ENCODE data around the gene VPS45.
A peak's percentile ranks its signal among the peaks of the same experiment; 100 is the strongest.
"Not testable (repeated sequence)": the region's sequence is repeated elsewhere in the genome, so short reads cannot be mapped to it uniquely, and the experiment has no call there.

VPS45 gene

GRCh38 chr1:150162582-150162861 lies 94.9 kb downstream of the VPS45 start:
- DNase-seq: no peak

GRCh38 chr1:150162862-150163706 lies 95.5 kb downstream of the VPS45 start:
- DNase-seq: no peak

- no peak for DNase-seq
Observed at GRCh38 chr1:150164224-150164623, 96.6 kb downstream of the VPS45 start.

- DNase-seq: no peak
Observed at GRCh38 chr1:150164779-150165178, 97.2 kb downstream of the VPS45 start.

DNA sequence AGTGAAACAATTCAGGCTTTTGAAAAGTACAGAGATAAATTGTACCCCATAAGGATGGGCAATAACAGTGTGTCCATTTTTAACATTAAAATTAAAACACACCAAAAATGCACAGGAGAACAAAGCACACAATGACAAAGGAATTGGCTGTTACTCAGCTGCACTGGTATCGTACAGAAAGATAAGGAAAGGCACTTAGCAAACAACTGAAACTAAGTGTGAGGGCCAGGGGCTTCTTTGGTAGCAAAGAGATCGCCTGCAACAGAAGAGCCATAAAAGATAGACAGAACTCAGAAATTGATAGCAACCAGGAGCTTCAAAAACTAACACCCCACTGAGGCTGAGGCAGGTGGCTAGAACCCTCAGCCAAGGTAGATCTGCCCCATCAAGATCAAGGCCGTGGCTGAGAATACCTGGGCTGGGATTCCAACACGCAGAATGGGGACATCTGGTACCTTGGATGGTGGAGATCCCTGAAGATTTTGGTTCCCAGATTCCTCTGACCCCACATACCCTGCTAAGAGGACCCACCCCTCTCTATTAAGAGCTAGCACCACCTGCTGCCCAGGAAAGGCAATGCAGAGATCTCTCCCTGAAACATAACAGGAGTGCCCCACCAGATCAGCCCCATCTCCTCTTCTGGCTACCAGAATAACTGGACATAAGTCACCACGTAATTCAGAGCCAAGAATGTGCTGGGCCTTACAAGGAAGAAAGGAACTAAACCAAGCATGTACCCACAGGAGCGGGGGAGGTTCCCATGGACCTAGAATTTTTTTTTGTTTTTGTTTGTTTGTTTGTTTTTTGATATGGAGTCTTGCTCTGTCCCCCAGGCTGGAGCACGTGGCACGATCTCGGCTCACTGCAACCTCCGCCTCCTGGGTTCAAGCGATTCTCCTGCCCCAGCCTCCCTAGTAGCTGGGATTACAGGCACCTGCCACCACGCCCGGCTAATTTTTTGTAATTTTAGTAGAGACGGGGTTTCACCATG lies 98.3 kb downstream of the VPS45 start:
- peak; percentile 63 for DNase-seq

- DNase-seq: peak; percentile 57
Observed at GRCh38 chr1:150168960-150169601, 101.5 kb downstream of the VPS45 start.

DNA sequence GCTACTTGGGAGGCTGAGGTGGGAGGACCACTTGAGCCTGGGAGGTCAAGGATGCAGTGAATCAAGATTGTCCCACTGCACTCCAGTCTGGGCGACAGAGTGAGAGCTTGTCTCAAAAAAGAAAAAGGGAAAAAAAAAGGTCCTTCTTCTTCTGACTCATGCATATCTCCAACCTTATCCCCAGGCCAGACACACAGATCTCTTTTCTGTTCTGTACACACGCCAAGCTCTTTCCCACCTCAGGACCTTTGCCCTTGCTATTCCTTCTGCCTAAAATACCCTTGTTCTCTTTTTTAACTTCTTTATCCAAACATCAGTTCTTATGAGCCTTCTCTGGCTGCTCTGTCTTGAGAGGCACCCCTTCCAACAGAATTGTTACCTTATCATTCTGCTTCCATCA lies 104.2 kb downstream of the VPS45 start:
- no peak for DNase-seq

DNA sequence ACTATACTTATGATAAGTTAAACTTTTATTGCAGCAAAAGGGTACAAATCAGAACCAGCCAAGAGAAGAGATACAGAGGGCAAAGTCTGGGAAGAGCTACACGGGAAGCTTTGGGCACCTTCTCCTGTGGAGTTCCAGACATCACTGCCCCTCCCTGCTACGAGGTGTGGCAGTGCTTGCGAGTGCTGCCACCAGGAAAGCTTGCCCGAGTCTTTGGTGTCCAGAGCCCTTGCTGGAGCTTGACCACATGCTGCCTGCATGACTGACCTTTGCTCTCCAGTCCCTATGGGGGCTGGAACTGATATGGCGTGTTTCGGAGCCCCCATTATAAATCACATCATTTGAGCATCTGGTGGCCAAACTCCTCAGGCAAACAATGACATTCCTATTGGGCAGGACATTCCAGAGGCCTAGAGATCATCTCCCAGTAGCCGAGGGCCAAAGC lies 105.6 kb downstream of the VPS45 start:
- no peak for DNase-seq

DNA sequence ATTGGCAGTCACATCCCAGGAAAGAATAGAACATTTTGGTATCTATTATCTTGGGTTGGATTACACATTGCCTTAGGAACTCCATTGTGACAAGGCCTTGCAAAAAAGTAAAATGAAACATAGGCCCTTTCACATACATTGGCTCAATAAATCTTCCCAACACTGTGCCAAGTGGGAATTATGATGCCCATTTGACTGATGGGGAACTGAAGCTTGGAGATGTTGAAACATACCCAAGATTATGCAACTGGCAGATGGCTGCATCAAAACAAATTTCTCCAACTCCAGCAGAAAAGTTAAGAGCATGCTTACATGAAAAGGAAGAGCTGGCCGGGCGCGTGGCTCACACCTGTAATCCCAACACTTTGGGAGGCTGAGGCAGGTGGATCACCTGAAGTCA lies 109.0 kb downstream of the VPS45 start:
- DNase-seq: no peak

DNA sequence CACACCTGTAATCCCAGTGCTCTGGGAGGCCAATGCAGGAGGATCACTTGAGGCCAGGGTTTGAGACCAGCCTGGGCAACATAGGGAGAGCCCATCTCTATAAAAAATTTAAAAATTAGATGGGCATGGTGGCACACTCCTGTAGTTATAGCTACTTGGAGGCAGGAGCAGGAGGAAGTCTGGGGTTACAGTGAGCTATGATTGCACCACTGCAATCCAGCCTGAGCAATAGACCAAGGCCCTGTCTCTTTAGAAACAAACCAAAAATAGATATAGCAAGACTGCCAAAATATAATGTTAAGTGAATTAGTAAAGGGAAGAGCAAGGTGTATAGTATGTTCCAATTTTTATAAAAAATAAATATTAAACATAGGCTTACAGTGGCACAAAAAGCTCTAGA lies 111.0 kb downstream of the VPS45 start:
- DNase-seq: no peak

GRCh38 chr1:150179867-150180266 lies 112.3 kb downstream of the VPS45 start:
- no peak for DNase-seq

- DNase-seq: no peak
Observed at GRCh38 chr1:150180474-150180873, 112.9 kb downstream of the VPS45 start.

- no peak for DNase-seq
Observed at GRCh38 chr1:150182247-150182646, 114.7 kb downstream of the VPS45 start.

DNA sequence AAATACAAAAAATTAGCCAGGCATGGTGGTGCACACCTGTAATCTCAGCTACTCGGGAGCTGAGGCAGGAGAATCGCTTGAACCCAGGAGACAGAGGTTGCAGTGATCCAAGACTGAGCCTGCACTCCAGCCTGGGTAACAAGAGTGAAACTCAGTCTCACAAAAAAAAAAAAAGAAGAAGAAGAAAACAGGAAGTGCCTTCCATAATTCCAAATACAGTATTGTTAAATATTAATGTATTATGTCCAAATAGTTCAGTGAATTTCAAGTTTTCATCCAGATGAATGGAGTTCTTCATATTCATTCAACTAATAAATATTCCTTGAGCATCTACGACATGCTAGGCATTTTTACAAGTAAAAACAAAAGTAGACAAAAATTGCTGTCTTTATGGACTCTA lies 115.5 kb downstream of the VPS45 start:
- DNase-seq: no peak

DNA sequence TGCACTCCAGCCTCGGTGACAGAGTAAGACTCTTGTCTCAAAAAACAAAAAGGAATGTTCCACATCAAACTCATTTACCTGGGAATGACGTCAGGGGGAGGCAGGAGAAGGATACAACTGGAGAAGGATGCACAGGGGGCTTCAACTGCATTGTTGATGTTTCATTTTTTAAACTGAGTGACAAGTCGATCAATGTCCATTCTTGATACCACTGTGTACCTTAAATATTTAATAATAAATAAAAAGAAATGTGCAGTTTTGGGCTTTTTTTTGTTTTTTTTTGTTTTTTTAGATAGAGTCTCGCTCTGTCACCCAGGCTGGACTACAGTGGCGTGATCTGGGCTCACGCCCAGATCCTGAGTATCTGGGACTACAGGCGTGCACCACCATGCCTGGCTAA lies 117.9 kb downstream of the VPS45 start:
- no peak for DNase-seq

DNA sequence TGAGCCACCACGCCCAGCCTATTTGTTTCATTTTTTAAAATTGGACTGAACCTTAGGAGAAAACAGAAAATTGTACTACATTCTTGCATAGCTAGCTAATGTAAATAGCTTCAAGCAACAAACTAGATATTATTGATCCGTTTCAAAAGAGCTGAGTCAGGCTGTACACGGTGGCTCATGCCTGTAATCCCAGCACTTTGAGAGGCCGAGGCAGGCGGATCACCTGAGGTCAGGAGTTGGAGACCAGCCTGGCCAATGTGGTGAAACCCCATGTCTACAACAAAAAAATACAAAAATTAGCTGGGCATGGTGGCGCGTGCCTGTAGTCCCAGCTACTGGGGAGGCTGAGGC lies 118.8 kb downstream of the VPS45 start:
- DNase-seq: not testable (repeated sequence)

GRCh38 chr1:150186789-150187559 lies 119.4 kb downstream of the VPS45 start:
- peak; percentile 22 for DNase-seq

GRCh38 chr1:150187560-150187931 lies 120.0 kb downstream of the VPS45 start:
- no peak for DNase-seq

- DNase-seq: no peak
Observed at GRCh38 chr1:150192012-150192411, 124.4 kb downstream of the VPS45 start.

GRCh38 chr1:150194381-150195031 lies 126.9 kb downstream of the VPS45 start:
- DNase-seq: no peak
